Fibroblast of mammary gland (primary cell): ENCODE data around the gene ZBTB46.

ENCODE experiments used
- DNase-seq: peaks from one replicate; pipeline ENCODE4 v3.0.0-alpha.2; 2010; ENCODE audit warnings: low read depth
- H3K4me3 ChIP-seq: 2 replicates; pipeline ENCODE4 v1.5.1; 2011; ENCODE audit warnings: low read depth, mild to moderate bottlenecking, low read length, moderate library complexity; ENCODE audit not compliant: control insufficient read depth
- CTCF ChIP-seq: conservative IDR thresholded peaks from 2 replicates; pipeline ENCODE4 v1.5.1; 2011; ENCODE audit warnings: low read depth, low read length, inconsistent platforms; ENCODE audit not compliant: control insufficient read depth, insufficient read depth

ZBTB46 gene

GRCh38 chr20:63836458-63837344, 5.6 kb upstream of the ZBTB46 start:
- H3K4me3 ChIP-seq = no peak overlapping the region
- no peak for DNase-seq
- no peak for TF ChIP-seq CTCF

GRCh38 chr20:63835021-63835858, 4.2 kb upstream of the ZBTB46 start:
- no peak overlapping the region for H3K4me3 ChIP-seq
- DNase-seq = peak; percentile 95
- TF ChIP-seq CTCF = no peak

- no peak for TF ChIP-seq CTCF
- DNase-seq = no peak
- no peak overlapping the region for H3K4me3 ChIP-seq
Measured at GRCh38 chr20:63834491-63834880, 3.4 kb upstream of the ZBTB46 start.

- TF ChIP-seq CTCF = no peak
- peak; percentile 30 for DNase-seq
- no peak overlapping the region for H3K4me3 ChIP-seq
Measured at GRCh38 chr20:63833776-63834490, 2.9 kb upstream of the ZBTB46 start.

GRCh38 chr20:63831993-63832686, 1.1 kb upstream of the ZBTB46 start:
- no peak for TF ChIP-seq CTCF
- no peak for DNase-seq
- no peak overlapping the region for H3K4me3 ChIP-seq

GRCh38 chr20:63831646-63831992, 555 bp upstream of the ZBTB46 start:
- no peak for TF ChIP-seq CTCF
- no peak overlapping the region for H3K4me3 ChIP-seq
- DNase-seq = no peak
